NB4 (cell line): ENCODE data around the gene RPP38.

Source experiments
- CTCF ChIP-seq: IDR thresholded peaks from one replicate; pipeline ENCODE4 v1.5.1; 2012; ENCODE audit warnings: low read depth, low read length
- MAX ChIP-seq: IDR thresholded peaks from 2 replicates; pipeline ENCODE4 v1.6.1; 2011; ENCODE audit warnings: low read depth, low read length
- MYC ChIP-seq: IDR thresholded peaks from 2 replicates; pipeline ENCODE4 v1.6.1; 2011; ENCODE audit warnings: low read depth, low read length
- POLR2A ChIP-seq: IDR thresholded peaks from 2 replicates; pipeline ENCODE4 v1.6.1; 2011; ENCODE audit warnings: mild to moderate bottlenecking; ENCODE audit not compliant: insufficient read length; ENCODE audit errors: extremely low read depth

GRCh38 chr10:15084502-15084922 is 12.6 kb upstream of the RPP38 start:
- TF ChIP-seq CTCF (no peak), POLR2A (no peak), MYC (no peak), MAX (no peak)
